Activated naive CD8-positive, alpha-beta T cell treated with anti-CD3 and anti-CD28 coated beads, Interleukin-2, amount 10 ng/mL, durations not matched to agents 7 days and 5 days (primary cell): ENCODE measurements around the gene KCNT1. TPM values are rescaled to one million over a fixed set of nuclear protein-coding genes. Genes with fewer than 3 reads are reported as not detected.

Experiments used
- ATAC-seq: fragments of 150-1000 bp; cut with Tn5 transposase; one replicate; pipeline ENCODE4 v1.10.0; 2021; ENCODE audit warnings: low read depth, moderate library complexity
- POLR2A ChIA-PET: fragments of 350-600 bp; sonication (Branson Sonifier 250); formaldehyde crosslinking; loops from one replicate; lab custom pipeline; 2021; ENCODE audit warnings: antibody characterized with exemption; lab: Charles Lee
- DNase-seq: peaks from one replicate; pipeline ENCODE4 v3.0.0; 2021
- H3K27ac Mint-ChIP-seq: one replicate; pipeline ENCODE4 v1.8.0; 2022; ENCODE audit warnings: mild to moderate bottlenecking, mixed read lengths
- H3K27me3 Mint-ChIP-seq: one replicate; pipeline ENCODE4 v1.8.0; 2022; ENCODE audit warnings: mild to moderate bottlenecking, moderate library complexity, mixed read lengths
- H3K36me3 Mint-ChIP-seq: one replicate; pipeline ENCODE4 v1.8.0; 2021; ENCODE audit warnings: mild to moderate bottlenecking, mixed read lengths
- H3K4me1 Mint-ChIP-seq: one replicate; pipeline ENCODE4 v1.8.0; 2021; ENCODE audit warnings: mixed read lengths
- H3K4me3 Mint-ChIP-seq: one replicate; pipeline ENCODE4 v1.8.0; 2022; ENCODE audit warnings: mild to moderate bottlenecking, moderate library complexity, mixed read lengths
- H3K9me3 Mint-ChIP-seq: one replicate; pipeline ENCODE4 v1.8.0; 2021; ENCODE audit warnings: mixed read lengths
- total RNA-seq, 2 experiments: library from RNA; stranded (reverse); gene quantifications; one replicate each; pipeline ENCODE4 v1.2.3, GENCODE V29; 2021

KCNT1 gene
- total RNA-seq, 2 experiments from 2014 or later = not detected

- Mint-ChIP-seq H3K36me3 (no peaks in the 10 kb centered on the region), H3K27me3 (peaks cover 16% of the 10 kb centered on the region), H3K4me1 (no peaks in the 10 kb centered on the region), H3K27ac (no peak overlapping the region), H3K4me3 (no peak overlapping the region), H3K9me3 (no peaks in the 10 kb centered on the region)
- POLR2A ChIA-PET = no interaction called here
- DNase-seq = no peak
- no peak for ATAC-seq
These were observed 10.8 kb downstream of the KCNT1 start for GRCh38 chr9:135712613-135713295.

GRCh38 chr9:135714242-135715055 lies 12.5 kb downstream of the KCNT1 start:
- no peaks in the 10 kb centered on the region for H3K4me1 Mint-ChIP-seq
- H3K27ac Mint-ChIP-seq = no peak overlapping the region
- ATAC-seq = no peak
- peaks cover 16% of the 10 kb centered on the region for H3K27me3 Mint-ChIP-seq
- no peak for DNase-seq
- H3K4me3 Mint-ChIP-seq = no peak overlapping the region
- POLR2A ChIA-PET = no interaction called here
- H3K9me3 Mint-ChIP-seq = no peaks in the 10 kb centered on the region
- H3K36me3 Mint-ChIP-seq = no peaks in the 10 kb centered on the region

GRCh38 chr9:135715056-135715595 lies 13.1 kb downstream of the KCNT1 start:
- Mint-ChIP-seq H3K4me3 (no peak overlapping the region), H3K4me1 (no peaks in the 10 kb centered on the region), H3K36me3 (no peaks in the 10 kb centered on the region), H3K27me3 (peaks cover 16% of the 10 kb centered on the region), H3K9me3 (no peaks in the 10 kb centered on the region), H3K27ac (no peak overlapping the region)
- no peak for DNase-seq
- ATAC-seq = no peak
- POLR2A ChIA-PET = no interaction called here

GRCh38 chr9:135716045-135716444 lies 14.1 kb downstream of the KCNT1 start:
- ATAC-seq (no peak), DNase-seq (no peak)
- Mint-ChIP-seq H3K9me3 (no peaks in the 10 kb centered on the region), H3K36me3 (no peaks in the 10 kb centered on the region), H3K27me3 (peaks cover 16% of the 10 kb centered on the region), H3K4me1 (no peaks in the 10 kb centered on the region), H3K27ac (no peak overlapping the region), H3K4me3 (no peak overlapping the region)
- POLR2A ChIA-PET = no interaction called here

- H3K36me3 Mint-ChIP-seq = no peaks in the 10 kb centered on the region
- no peaks in the 10 kb centered on the region for H3K4me1 Mint-ChIP-seq
- POLR2A ChIA-PET = no interaction called here
- no peaks in the 10 kb centered on the region for H3K9me3 Mint-ChIP-seq
- ATAC-seq = no peak
- peaks cover 16% of the 10 kb centered on the region for H3K27me3 Mint-ChIP-seq
- DNase-seq = no peak
- no peak overlapping the region for H3K4me3 Mint-ChIP-seq
- no peak overlapping the region for H3K27ac Mint-ChIP-seq
These were observed 15.4 kb downstream of the KCNT1 start for GRCh38 chr9:135717410-135717809.

GRCh38 chr9:135718616-135719015 lies 16.6 kb downstream of the KCNT1 start:
- Mint-ChIP-seq H3K36me3 (no peaks in the 10 kb centered on the region), H3K4me3 (no peak overlapping the region), H3K9me3 (no peaks in the 10 kb centered on the region), H3K27ac (no peak overlapping the region), H3K27me3 (peaks cover 15% of the 10 kb centered on the region), H3K4me1 (no peaks in the 10 kb centered on the region)
- DNase-seq = no peak
- POLR2A ChIA-PET = no interaction called here
- no peak for ATAC-seq

- POLR2A ChIA-PET = no interaction called here
- no peaks in the 10 kb centered on the region for H3K9me3 Mint-ChIP-seq
- DNase-seq (no peak), ATAC-seq (no peak)
- H3K4me1 Mint-ChIP-seq = no peaks in the 10 kb centered on the region
- H3K27me3 Mint-ChIP-seq = peaks cover 12% of the 10 kb centered on the region
- no peaks in the 10 kb centered on the region for H3K36me3 Mint-ChIP-seq
- H3K4me3 Mint-ChIP-seq = no peak overlapping the region
- no peak overlapping the region for H3K27ac Mint-ChIP-seq
These were observed 17.5 kb downstream of the KCNT1 start for GRCh38 chr9:135719472-135719871.

- ATAC-seq (no peak), DNase-seq (no peak)
- Mint-ChIP-seq H3K9me3 (no peaks in the 10 kb centered on the region), H3K27me3 (no peaks in the 10 kb centered on the region), H3K4me1 (no peaks in the 10 kb centered on the region), H3K36me3 (no peaks in the 10 kb centered on the region), H3K27ac (no peak overlapping the region), H3K4me3 (no peak overlapping the region)
- POLR2A ChIA-PET = no interaction called here
These were observed 20.4 kb downstream of the KCNT1 start for GRCh38 chr9:135722365-135722764.

- DNase-seq (no peak), ATAC-seq (no peak)
- Mint-ChIP-seq H3K36me3 (no peaks in the 10 kb centered on the region), H3K27me3 (no peaks in the 10 kb centered on the region), H3K4me1 (no peaks in the 10 kb centered on the region), H3K9me3 (no peaks in the 10 kb centered on the region), H3K27ac (no peak overlapping the region), H3K4me3 (no peak overlapping the region)
- POLR2A ChIA-PET = no interaction called here
These were observed 22.3 kb downstream of the KCNT1 start for GRCh38 chr9:135724186-135724787.

GRCh38 chr9:135726138-135726853 lies 24.3 kb downstream of the KCNT1 start:
- Mint-ChIP-seq H3K9me3 (peaks cover 6% of the 10 kb centered on the region), H3K4me3 (no peak overlapping the region), H3K27me3 (peaks cover 4% of the 10 kb centered on the region), H3K4me1 (peaks cover 3% of the 10 kb centered on the region), H3K36me3 (no peaks in the 10 kb centered on the region), H3K27ac (no peak overlapping the region)
- no peak for ATAC-seq
- no peak for DNase-seq
- POLR2A ChIA-PET = no interaction called here

- H3K27ac Mint-ChIP-seq = no peak overlapping the region
These were observed 25.4 kb downstream of the KCNT1 start for GRCh38 chr9:135727257-135727875.

GRCh38 chr9:135728436-135729110 lies 26.6 kb downstream of the KCNT1 start:
- Mint-ChIP-seq H3K9me3 (peaks cover 11% of the 10 kb centered on the region), H3K4me3 (no peak overlapping the region), H3K27ac (no peak overlapping the region), H3K36me3 (no peaks in the 10 kb centered on the region), H3K4me1 (peaks cover 3% of the 10 kb centered on the region), H3K27me3 (peaks cover 4% of the 10 kb centered on the region)
- POLR2A ChIA-PET = no interaction called here
- ATAC-seq = no peak
- DNase-seq = no peak

More at GRCh38 chr9:135727257-135727875, 25.4 kb downstream of the KCNT1 start:
- Mint-ChIP-seq H3K4me1 (peaks cover 3% of the 10 kb centered on the region), H3K27me3 (peaks cover 4% of the 10 kb centered on the region), H3K36me3 (no peaks in the 10 kb centered on the region), H3K9me3 (peaks cover 10% of the 10 kb centered on the region), H3K4me3 (no peak overlapping the region)
- no peak for DNase-seq
- POLR2A ChIA-PET = no interaction called here
- no peak for ATAC-seq
